Measurements from ENCODE around the gene LRRC10B.

DNA sequence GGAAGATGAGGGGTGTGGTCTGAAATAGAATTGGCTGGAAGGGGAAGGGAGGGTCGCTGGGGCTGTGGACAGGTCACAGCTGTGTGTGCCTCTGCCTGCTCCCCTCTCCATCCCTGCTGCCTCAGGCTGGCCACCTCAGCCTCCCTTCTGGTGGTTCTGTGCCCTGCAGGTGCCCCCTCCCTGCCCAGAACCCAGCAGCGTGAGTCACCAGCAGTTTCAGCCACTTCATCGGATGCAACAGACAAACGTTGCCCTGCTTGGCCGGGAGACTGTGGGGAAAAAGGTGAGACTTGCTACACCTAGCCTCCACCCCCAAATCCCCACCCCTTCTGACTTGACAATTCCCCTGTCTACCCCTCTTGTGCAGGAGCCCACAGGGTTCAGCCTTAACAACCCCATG is 21.8 kb upstream of the LRRC10B start:
- TF ChIP-seq POLR2A (IDR thresholded peaks at IDR 0.05) (no peak), CTCF (IDR thresholded peaks at IDR 0.05) (no peak)
